ENCODE measurements around the gene DPH2.

DNA sequence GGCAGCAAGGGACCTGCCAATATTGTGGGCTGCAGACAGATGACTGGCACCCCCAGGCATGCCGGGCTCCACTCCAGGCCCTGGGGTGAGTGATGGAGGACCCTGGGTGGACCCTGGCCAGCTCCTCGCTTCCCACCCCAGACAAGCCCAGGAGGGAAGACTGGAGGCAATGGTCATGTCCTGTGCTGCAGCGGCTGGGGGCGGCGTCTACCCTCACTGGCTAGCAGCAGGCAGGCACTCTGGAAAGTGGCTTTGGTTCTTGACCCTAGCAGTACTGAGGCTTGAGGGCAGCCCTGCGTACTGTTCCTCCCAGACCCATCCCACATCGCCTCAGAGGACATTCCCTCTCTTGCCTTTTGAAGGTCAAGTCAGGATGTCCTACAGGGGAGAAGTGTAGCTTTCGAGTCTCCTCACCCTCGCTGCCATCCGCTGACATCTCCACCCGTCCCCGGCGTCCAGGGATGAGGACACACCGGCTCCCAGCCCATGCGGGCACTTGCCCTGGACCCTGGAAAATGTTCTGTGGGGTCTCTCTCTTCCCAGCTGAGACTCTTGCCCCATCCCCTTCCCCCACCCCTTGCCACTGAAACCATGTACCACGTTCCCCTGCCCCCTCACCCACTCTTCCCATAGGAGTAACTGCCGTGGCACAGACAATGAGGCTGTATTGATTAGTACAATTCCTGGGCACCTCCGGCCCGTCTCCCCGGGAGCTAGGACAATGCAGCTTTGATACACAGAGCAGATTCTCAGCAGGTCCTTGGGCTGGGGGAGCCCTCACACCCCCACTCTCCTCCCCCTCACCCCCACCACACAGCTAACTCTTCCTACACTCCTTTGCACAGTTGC lies 46.5 kb downstream of the DPH2 start:
- TF ChIP-seq, protein P1, sequence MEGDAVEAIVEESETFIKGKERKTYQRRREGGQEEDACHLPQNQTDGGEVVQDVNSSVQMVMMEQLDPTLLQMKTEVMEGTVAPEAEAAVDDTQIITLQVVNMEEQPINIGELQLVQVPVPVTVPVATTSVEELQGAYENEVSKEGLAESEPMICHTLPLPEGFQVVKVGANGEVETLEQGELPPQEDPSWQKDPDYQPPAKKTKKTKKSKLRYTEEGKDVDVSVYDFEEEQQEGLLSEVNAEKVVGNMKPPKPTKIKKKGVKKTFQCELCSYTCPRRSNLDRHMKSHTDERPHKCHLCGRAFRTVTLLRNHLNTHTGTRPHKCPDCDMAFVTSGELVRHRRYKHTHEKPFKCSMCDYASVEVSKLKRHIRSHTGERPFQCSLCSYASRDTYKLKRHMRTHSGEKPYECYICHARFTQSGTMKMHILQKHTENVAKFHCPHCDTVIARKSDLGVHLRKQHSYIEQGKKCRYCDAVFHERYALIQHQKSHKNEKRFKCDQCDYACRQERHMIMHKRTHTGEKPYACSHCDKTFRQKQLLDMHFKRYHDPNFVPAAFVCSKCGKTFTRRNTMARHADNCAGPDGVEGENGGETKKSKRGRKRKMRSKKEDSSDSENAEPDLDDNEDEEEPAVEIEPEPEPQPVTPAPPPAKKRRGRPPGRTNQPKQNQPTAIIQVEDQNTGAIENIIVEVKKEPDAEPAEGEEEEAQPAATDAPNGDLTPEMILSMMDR (IDR thresholded peaks at IDR 0.05; ENCODE audit: low read depth, low read length), result no peak
- no peak for TF ChIP-seq EZH2phosphoT487 (IDR thresholded peaks at IDR 0.05; ENCODE audit: low read depth)
